Kidney (tissue), 14 donors: Measurements from ENCODE around the gene CELF3. TPM values are rescaled to one million over a fixed set of nuclear protein-coding genes. Genes with fewer than 3 reads are reported as not detected.

Experiments used
- DNase-seq, 5 donors: peaks; one replicate each; pipeline ENCODE4 v3.0.0-alpha.2; 2013 to 2020
- FAIRE-seq: peaks from 2 replicates; lab custom pipeline; 2012; peaks lifted over from hg19 to GRCh38; lab: Jason Lieb, UNC
- H3K27ac ChIP-seq, 2 donors: one replicate each; pipeline ENCODE4 v1.7.0; 2013; ENCODE audit warnings: low read depth in 2 of 2, low read length in 2 of 2, inconsistent platforms in 1 of 2
- H3K27me3 ChIP-seq: one replicate; pipeline ENCODE4 v1.7.1; 2013; ENCODE audit warnings: low read length, inconsistent platforms; ENCODE audit not compliant: control insufficient read depth, insufficient read depth
- H3K36me3 ChIP-seq, 3 donors: one replicate each; pipeline versions ENCODE4 v1.7.0 to v1.7.1; 2013; ENCODE audit warnings: low read length in 3 of 3, control low read depth in 1 of 3, inconsistent platforms in 1 of 3; ENCODE audit not compliant: insufficient read depth in 3 of 3, control insufficient read depth in 2 of 3
- H3K4me1 ChIP-seq, 3 donors: one replicate each; pipeline versions ENCODE4 v1.7.0 to v1.7.1; 2013; ENCODE audit warnings: low read length in 3 of 3, inconsistent platforms in 1 of 3, low read depth in 1 of 3; ENCODE audit not compliant: control insufficient read depth in 2 of 3, insufficient read depth in 2 of 3
- H3K4me3 ChIP-seq, 3 donors: one replicate each; pipeline versions ENCODE4 v1.7.0 to v1.8.1; 2013; ENCODE audit warnings: low read length in 3 of 3, control low read depth in 1 of 3, inconsistent platforms in 1 of 3
- H3K9ac ChIP-seq, 3 donors: one replicate each; pipeline versions ENCODE4 v1.7.0 to v1.7.1; 2013; ENCODE audit warnings: low read length in 3 of 3, control low read depth in 1 of 3, inconsistent platforms in 1 of 3
- H3K9me3 ChIP-seq, 3 donors: one replicate each; pipeline versions ENCODE4 v1.7.0 to v1.7.1; 2013; ENCODE audit warnings: low read length in 3 of 3, control low read depth in 1 of 3, inconsistent platforms in 1 of 3; ENCODE audit not compliant: control insufficient read depth in 2 of 3, insufficient read depth in 1 of 3
- intact Hi-C: fragments of 100-400 bp; cut with DNase I; formaldehyde crosslinking; loops from one replicate; pipeline ENCODE4 v1.11.1; 2022
- polyA plus RNA-seq: library from polyadenylated mRNA; stranded (reverse); fragments of 350-450 nt; fragmentation: Illumina TruSeq; extraction: RNeasy Lipid Tissue Mini Kit (QIAGEN cat#74804); gene quantifications from one replicate; pipeline ENCODE4 v1.2.3, GENCODE V29; 2014; ENCODE audit warnings: low read depth, low replicate concordance; ENCODE audit not compliant: insufficient read depth
- total RNA-seq: library from RNA; stranded (reverse); fragmentation: NEBNext Ultra II Directional; extraction: Animal tissue kit (Norgen Biotek cat#: 25700); gene quantifications from one replicate; pipeline ENCODE4 v1.2.1, GENCODE V29; 2021
- TF ChIP-seq, protein P1 (sequence below): IDR thresholded peaks from 3 replicates; pipeline ENCODE4 v1.5.1; 2012; ENCODE audit warnings: mild to moderate bottlenecking, moderate library complexity, borderline replicate concordance; ENCODE audit not compliant: insufficient read depth; ENCODE audit errors: extremely low read depth
- donor health status: control.
- donor health status: control.
- donor health status: control.
- donor health status: control.
- donor health status: control.
- donor health status: DM: yes; HTN: yes; CAD: no.
- donor health status: Normal renal cell carcinoma (clear cell type).

Gene CELF3
- total and polyA plus RNA-seq, 2 donors from 2014 or later, result 0.39 TPM; not detected in 1

DNA sequence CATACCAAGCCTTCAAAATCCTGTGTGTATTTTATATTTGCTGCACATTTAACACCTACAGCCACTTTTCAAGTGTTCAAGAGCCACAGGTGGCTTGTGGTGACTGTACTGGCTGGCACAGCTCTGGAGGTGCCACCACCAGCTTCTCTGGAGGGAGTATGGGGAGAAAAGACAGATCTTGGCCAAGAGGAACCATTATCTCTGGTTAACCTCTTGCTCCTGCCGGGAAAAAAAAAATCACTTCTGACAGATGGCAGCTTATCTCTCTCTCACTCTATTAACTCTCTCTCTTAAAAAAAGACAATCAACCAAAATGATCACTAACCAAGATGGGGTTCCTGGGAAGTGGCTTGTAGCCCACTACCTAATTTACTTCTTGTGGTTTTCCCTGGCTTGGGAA, 3.5 kb upstream of the CELF3 start:
- no peak for FAIRE-seq
- TF ChIP-seq, protein P1, sequence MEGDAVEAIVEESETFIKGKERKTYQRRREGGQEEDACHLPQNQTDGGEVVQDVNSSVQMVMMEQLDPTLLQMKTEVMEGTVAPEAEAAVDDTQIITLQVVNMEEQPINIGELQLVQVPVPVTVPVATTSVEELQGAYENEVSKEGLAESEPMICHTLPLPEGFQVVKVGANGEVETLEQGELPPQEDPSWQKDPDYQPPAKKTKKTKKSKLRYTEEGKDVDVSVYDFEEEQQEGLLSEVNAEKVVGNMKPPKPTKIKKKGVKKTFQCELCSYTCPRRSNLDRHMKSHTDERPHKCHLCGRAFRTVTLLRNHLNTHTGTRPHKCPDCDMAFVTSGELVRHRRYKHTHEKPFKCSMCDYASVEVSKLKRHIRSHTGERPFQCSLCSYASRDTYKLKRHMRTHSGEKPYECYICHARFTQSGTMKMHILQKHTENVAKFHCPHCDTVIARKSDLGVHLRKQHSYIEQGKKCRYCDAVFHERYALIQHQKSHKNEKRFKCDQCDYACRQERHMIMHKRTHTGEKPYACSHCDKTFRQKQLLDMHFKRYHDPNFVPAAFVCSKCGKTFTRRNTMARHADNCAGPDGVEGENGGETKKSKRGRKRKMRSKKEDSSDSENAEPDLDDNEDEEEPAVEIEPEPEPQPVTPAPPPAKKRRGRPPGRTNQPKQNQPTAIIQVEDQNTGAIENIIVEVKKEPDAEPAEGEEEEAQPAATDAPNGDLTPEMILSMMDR, result no peak
- H3K4me3 ChIP-seq, result peak overlapping the region in 2 of 3 donors; percentile 46 to 48

DNA sequence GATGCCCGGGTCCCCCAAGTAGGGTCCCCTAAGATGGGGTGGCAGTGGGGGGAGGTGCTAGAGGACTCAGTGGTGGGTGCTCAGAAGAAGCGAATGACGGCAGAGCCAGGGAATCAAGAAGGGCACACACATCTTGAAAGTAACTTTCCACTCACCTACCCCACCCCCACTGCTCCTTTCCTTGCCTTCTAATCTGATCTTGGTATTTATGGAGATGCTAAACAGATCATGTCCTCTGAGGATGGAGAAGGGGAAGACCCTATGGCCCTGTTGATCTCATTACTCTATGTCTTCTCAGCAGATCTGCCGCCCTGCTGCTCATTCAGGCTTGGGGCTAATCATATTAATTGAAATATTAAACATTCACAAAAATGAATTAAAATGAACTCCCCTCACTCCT, 2.1 kb upstream of the CELF3 start:
- no peak overlapping the region for H3K9ac ChIP-seq
- H3K36me3 ChIP-seq, result no peaks in the 10 kb centered on the region
- TF ChIP-seq, protein P1, result no peak
- intact Hi-C loops, result no loop called here
- H3K4me3 ChIP-seq, result no peak overlapping the region
- H3K9me3 ChIP-seq, result no peaks in the 10 kb centered on the region
- no peak overlapping the region for H3K27ac ChIP-seq
- H3K27me3 ChIP-seq, result peaks cover 13% of the 10 kb centered on the region
- FAIRE-seq, result no peak
- H3K4me1 ChIP-seq, result peaks cover 0 to 4% (median 2%) of the 10 kb centered on the region in 3 donors
- DNase-seq, result no peak

More for the DNA sequence above, 3.5 kb upstream of the CELF3 start:
- no peak for DNase-seq
- H3K9ac ChIP-seq, result peak overlapping the region in 1 of 3 donors; percentile 14
- peaks cover 0 to 4% (median 2%) of the 10 kb centered on the region in 3 donors for H3K4me1 ChIP-seq
- H3K36me3 ChIP-seq, result no peaks in the 10 kb centered on the region
- H3K9me3 ChIP-seq, result no peaks in the 10 kb centered on the region
- peaks cover 13% of the 10 kb centered on the region for H3K27me3 ChIP-seq
- intact Hi-C loops, result no loop called here
- H3K27ac ChIP-seq, result no peak overlapping the region

DNA sequence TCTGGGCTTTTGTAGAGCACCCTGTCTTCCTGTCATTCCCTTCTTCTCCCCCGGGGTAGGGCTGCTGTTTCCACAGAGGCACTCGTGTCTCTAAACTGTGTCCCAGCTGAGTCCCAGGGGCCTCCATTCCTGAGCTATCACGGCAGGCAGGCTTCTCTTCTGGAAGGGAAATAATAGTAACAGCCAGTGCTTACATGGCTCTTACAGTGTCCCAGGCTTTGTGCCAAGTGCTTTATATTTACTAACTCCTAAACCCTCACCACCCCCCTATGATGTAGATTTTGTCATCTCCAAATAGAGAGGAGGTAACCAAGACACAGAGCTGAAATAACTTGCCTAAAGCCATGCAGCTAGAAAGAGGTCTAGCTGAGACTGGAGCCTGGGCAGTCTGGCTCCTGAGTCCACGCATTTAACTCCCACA, 1.4 kb upstream of the CELF3 start:
- H3K4me3 ChIP-seq, result no peak overlapping the region
- no peak overlapping the region for H3K9ac ChIP-seq
- FAIRE-seq, result no peak
- H3K36me3 ChIP-seq, result no peaks in the 10 kb centered on the region
- intact Hi-C loops, result no loop called here
- no peaks in the 10 kb centered on the region for H3K9me3 ChIP-seq
- H3K27me3 ChIP-seq, result peaks cover 13% of the 10 kb centered on the region
- H3K27ac ChIP-seq, result no peak overlapping the region
- TF ChIP-seq, protein P1, result no peak
- DNase-seq, result no peak
- H3K4me1 ChIP-seq, result peaks cover 0 to 4% (median 2%) of the 10 kb centered on the region in 3 donors

DNA sequence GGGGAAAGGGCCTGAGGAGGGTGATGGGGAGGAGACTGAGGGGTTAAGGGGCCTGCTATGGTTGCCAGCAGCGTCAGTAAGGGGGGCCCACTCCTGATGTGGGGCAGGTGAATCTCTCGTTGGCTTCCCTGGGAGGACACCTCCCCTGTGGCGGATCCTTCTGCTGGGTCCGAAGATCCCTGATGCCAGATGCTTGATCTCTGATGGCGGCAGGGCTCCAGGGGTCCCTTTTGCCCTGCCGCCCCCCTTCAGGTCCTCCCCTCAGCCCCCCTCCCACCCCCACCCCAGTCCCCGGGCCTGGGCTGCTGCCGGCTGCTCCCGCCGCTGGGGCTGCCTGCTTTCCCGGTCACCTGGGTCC, 219 bp downstream of the CELF3 start:
- Histone ChIP-seq H3K27me3 (peaks cover 7% of the 10 kb centered on the region), H3K4me3 (no peak overlapping the region), H3K9me3 (no peaks in the 10 kb centered on the region), H3K27ac (no peak overlapping the region), H3K36me3 (no peaks in the 10 kb centered on the region), H3K9ac (no peak overlapping the region), H3K4me1 (peaks cover 0 to 12% (median 4%) of the 10 kb centered on the region in 3 donors)
- DNase-seq (no peak), FAIRE-seq (no peak)
- TF ChIP-seq, protein P1, result no peak
- intact Hi-C loops, result no loop called here
